GM18951 (cell line): ENCODE measurements around the gene RALGPS2.

Experiments used
- POLR2A ChIP-seq: IDR thresholded peaks from 4 replicates; pipeline ENCODE4 v1.6.1; 2011; ENCODE audit warnings: mild to moderate bottlenecking; ENCODE audit not compliant: insufficient read length, insufficient read depth; ENCODE audit errors: extremely low read depth
- in situ Hi-C: fragments of 300-500 bp; cut with MboI; formaldehyde crosslinking; loops from one replicate; pipeline ENCODE4 v1.12.0; 2022; ENCODE audit warnings: low sequenced_read_pairs, mixed read lengths, inconsistent platforms; ENCODE audit not compliant: unreplicated experiment

Gene RALGPS2

DNA sequence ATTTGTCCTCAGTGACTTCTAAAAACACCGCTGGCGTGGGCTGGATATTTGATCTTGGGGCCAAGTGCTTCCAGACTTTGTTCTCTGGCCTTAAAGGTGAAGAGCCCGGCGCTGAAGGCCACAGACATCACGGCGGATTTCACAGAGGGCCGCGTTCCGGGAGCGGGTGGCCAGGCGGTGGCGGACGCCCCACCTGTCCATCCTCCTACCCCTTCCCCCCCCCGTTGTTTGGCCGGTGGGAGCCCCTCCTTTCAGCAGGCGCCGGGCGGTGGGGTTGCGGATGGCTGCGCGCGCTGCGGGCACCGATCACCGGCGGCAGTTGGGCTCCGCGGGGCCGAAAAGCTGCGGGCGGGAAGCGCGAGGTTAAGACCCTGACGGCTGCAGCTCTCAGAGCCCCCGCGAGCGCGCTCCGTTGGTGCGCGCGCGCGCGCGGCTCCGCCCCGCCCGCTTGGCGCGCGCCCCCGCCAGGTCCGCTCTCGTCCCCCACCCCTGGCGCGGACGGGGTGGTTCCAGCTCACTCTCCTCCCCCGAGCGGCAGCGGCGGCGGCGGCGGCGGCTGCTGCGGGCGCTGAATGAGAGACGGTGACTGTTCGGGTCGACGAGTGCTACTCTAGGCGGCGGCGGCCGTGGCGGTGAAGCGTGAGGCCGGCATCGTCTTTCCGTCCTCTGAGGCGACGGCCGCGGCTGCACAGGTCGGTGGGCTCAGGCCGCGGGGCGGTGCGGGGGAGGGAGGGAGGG lies at the start of gene RALGPS2:
RALGPS2 (plus strand) TSS at position 517 of the 738 bp plus-strand sequence. CDS start 51,521 bp downstream, outside the sequence.
- peak; percentile 46 for TF ChIP-seq POLR2A
- in situ Hi-C loops, result loop anchor here (25.0 kb wide), 1 partner anchor 188 kb away; no protein-coding TSS in a partner anchor

DNA sequence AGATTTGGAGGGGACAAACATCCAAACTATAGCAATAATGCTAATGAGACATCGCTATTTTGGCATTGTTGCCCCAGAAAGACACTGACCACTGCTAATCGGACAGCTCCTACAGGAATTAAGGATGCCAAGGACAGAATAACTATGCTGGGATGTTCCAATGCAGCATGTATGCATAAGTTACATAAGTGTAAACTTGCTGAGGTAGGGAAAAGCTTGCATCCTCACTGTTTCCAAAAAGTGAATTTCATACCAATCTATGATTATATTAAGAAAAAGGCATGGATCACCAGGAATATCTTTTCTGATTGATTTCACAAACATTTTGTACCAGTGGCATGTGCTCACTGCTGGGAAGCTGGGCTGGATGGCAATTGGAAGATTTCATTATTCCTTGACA lies 45.8 kb upstream of the RALGPS2 start:
- no peak for TF ChIP-seq POLR2A
- in situ Hi-C loops, result no loop called here

- TF ChIP-seq POLR2A, result no peak
- in situ Hi-C loops, result no loop called here
Measured at GRCh38 chr1:178682429-178682828, 42.6 kb upstream of the RALGPS2 start.

DNA sequence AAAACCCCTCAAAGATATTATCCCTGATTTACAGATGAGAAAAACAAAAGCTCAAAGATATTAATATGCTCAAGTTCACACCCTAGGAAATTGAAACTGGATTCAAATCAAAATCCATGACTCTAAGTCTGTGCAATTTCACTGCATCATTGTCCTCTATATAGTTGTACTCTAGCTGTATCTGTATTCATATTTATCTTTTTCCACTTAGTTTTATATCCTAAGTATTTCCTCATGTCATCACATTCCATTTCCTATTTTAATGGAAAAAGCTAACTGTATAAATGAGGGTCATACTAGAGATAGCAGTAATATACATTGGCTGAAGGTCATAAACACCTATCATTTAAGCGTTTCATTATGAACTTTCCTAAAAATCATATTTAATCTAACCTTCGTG lies 42.2 kb upstream of the RALGPS2 start:
- TF ChIP-seq POLR2A, result no peak
- in situ Hi-C loops, result no loop called here

- in situ Hi-C loops, result no loop called here
- no peak for TF ChIP-seq POLR2A
Measured at GRCh38 chr1:178683291-178683690, 41.8 kb upstream of the RALGPS2 start.

GRCh38 chr1:178684111-178684510 lies 40.9 kb upstream of the RALGPS2 start:
- no peak for TF ChIP-seq POLR2A
- in situ Hi-C loops, result no loop called here

DNA sequence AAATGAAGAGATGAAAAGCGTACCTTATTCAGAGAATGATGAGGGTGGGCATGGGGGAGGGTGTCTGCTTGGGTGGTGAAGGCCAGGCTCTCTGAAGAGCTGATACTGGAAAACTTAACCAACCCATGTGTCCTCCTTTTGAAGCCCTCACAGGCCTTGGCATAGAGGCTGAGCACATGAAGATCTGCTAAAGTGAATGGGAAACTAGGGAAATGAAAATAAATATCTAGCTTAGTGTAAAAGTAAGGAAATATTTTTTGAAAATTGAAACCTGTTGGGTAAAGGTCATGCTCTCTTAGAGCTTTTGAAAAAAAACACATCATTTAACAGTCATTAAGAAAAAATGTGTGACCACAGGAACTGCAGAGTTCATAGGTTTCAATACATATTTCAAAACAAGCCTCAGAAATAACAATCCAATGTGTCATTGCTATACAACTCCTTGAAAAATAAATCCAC lies 40.5 kb upstream of the RALGPS2 start:
- no peak for TF ChIP-seq POLR2A
- in situ Hi-C loops, result no loop called here

DNA sequence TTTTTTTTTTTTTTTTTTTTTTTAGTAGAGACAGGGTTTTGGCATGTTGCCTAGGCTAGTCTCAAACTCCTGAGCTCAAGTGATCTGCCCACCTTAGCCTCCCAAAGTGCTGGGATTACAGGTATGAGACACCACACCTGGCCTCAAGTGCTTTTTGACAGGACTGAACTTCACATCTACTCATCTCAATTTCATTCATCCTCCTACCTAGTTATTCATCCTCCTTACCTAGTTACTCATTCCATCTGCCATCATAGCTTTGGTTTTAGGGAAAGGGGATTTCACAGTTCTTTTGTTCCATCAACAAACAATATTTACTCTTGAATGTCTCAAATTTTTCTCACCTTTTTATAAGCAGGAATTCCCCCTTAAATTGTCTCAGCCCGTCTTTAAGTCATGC lies 38.6 kb upstream of the RALGPS2 start:
- in situ Hi-C loops, result no loop called here
- no peak for TF ChIP-seq POLR2A

- in situ Hi-C loops, result no loop called here
- TF ChIP-seq POLR2A, result no peak
Measured at GRCh38 chr1:178688244-178688643, 36.8 kb upstream of the RALGPS2 start.

GRCh38 chr1:178689769-178690168 lies 35.3 kb upstream of the RALGPS2 start:
- no peak for TF ChIP-seq POLR2A
- in situ Hi-C loops, result no loop called here

DNA sequence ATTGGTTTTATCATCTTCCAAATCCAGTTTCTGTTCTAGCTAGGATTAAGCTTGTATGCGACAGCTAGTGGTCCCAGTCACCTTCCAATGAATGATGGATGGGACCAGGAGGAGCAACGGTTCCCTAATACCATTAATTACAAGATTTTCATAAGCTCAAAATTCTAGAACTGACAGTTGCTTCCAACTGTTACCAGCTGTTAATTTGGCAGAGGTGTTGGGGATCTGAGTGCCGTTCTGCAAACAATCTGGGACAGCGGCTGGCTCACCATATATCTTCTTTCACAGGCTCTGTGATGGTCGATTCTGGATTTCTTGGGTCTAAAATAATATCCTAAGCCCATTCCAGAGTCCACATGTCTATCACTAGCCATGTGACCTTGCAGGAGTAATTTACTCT lies 34.5 kb upstream of the RALGPS2 start:
- no peak for TF ChIP-seq POLR2A
- in situ Hi-C loops, result no loop called here

DNA sequence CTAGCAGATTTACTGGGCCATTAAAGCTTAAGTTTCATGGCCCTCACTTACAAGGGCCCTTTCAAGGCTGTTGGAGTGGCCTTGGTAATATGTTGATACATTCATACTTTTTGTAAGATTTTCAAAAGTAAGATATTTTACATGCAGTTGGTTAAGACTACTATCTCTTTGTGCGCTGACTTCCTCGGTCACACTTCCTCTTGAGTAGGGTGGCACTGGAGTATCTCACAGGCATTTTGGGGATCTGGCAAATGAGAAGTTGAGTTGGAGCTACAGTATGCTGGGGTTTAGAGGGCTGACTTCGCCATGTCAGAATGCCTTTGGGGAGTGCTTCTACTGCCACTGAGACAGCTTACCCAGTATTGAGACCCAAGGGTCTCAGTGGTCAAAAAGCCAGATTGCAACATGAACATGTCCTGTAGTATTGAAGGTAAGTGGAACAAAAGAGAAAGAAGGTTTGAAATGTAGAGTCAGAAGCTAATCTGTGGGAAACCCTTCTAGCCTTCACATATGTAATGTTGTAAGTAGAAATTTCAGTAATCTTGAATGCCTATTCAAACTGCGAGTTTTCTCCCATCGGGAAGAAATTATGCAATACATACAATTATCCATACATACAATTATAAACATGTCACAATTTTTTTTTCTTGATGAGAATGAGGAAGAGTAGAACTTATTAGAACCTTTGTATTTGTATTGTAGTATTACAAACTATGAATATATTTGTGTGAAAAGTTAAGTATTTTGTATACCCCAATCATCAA lies 32.3 kb upstream of the RALGPS2 start:
- no peak for TF ChIP-seq POLR2A
- in situ Hi-C loops, result no loop called here

- in situ Hi-C loops, result no loop called here
- TF ChIP-seq POLR2A, result no peak
Measured at GRCh38 chr1:178693366-178693765, 31.7 kb upstream of the RALGPS2 start.
